ENCODE results near the gene POU6F1.

Gene POU6F1

GRCh38 chr12:51163795-51164194, 54.1 kb downstream of the POU6F1 start:
- no peaks in the 10 kb centered on the region for H3K9me3 ChIP-seq (ENCODE audit: control insufficient read depth, low read length)
- H3K4me3 ChIP-seq (ENCODE audit: low read depth, low read length): no peak overlapping the region
- no peak for TF ChIP-seq CTCF (IDR thresholded peaks at IDR 0.05)
- no peak overlapping the region for H2AFZ ChIP-seq
- no peaks in the 10 kb centered on the region for H3K36me3 ChIP-seq (ENCODE audit: control insufficient read depth, insufficient read depth, low read length)
- H3K79me2 ChIP-seq: peaks cover 50% of the 10 kb centered on the region
- H3K27ac ChIP-seq: no peak overlapping the region
- no peaks in the 10 kb centered on the region for H3K4me1 ChIP-seq
- H3K4me2 ChIP-seq (ENCODE audit: low read length): no peak overlapping the region
- H3K9ac ChIP-seq: no peak overlapping the region
- H3K27me3 ChIP-seq (ENCODE audit: control insufficient read depth, insufficient read depth, low read length): no peaks in the 10 kb centered on the region

- H3K9me3 ChIP-seq (ENCODE audit: control insufficient read depth, low read length): no peaks in the 10 kb centered on the region
- no peaks in the 10 kb centered on the region for H3K36me3 ChIP-seq (ENCODE audit: control insufficient read depth, insufficient read depth, low read length)
- H2AFZ ChIP-seq: no peak overlapping the region
- H3K9ac ChIP-seq: no peak overlapping the region
- no peak overlapping the region for H3K4me3 ChIP-seq (ENCODE audit: low read depth, low read length)
- no peak overlapping the region for H3K27ac ChIP-seq
- no peaks in the 10 kb centered on the region for H3K4me1 ChIP-seq
- no peaks in the 10 kb centered on the region for H3K27me3 ChIP-seq (ENCODE audit: control insufficient read depth, insufficient read depth, low read length)
- TF ChIP-seq CTCF (IDR thresholded peaks at IDR 0.05): no peak
- H3K79me2 ChIP-seq: peaks cover 48% of the 10 kb centered on the region
- no peak overlapping the region for H3K4me2 ChIP-seq (ENCODE audit: low read length)
Measured at GRCh38 chr12:51162217-51162616, 55.6 kb downstream of the POU6F1 start.

- no peak overlapping the region for H3K4me2 ChIP-seq (ENCODE audit: low read length)
- no peak for TF ChIP-seq CTCF (IDR thresholded peaks at IDR 0.05)
- H3K9me3 ChIP-seq (ENCODE audit: control insufficient read depth, low read length): no peaks in the 10 kb centered on the region
- H3K4me1 ChIP-seq: no peaks in the 10 kb centered on the region
- peaks cover 45% of the 10 kb centered on the region for H3K79me2 ChIP-seq
- H2AFZ ChIP-seq: no peak overlapping the region
- H3K9ac ChIP-seq: no peak overlapping the region
- H3K27ac ChIP-seq: no peak overlapping the region
- H3K36me3 ChIP-seq (ENCODE audit: control insufficient read depth, insufficient read depth, low read length): no peaks in the 10 kb centered on the region
- H3K27me3 ChIP-seq (ENCODE audit: control insufficient read depth, insufficient read depth, low read length): no peaks in the 10 kb centered on the region
- no peak overlapping the region for H3K4me3 ChIP-seq (ENCODE audit: low read depth, low read length)
Measured at GRCh38 chr12:51160814-51161459, 56.9 kb downstream of the POU6F1 start.

- no peak for TF ChIP-seq CTCF (IDR thresholded peaks at IDR 0.05)
- H3K27me3 ChIP-seq (ENCODE audit: control insufficient read depth, insufficient read depth, low read length): no peaks in the 10 kb centered on the region
- H3K4me2 ChIP-seq (ENCODE audit: low read length): no peak overlapping the region
- no peak overlapping the region for H3K27ac ChIP-seq
- no peak overlapping the region for H3K9ac ChIP-seq
- peaks cover 20% of the 10 kb centered on the region for H3K79me2 ChIP-seq
- no peaks in the 10 kb centered on the region for H3K36me3 ChIP-seq (ENCODE audit: control insufficient read depth, insufficient read depth, low read length)
- H3K4me3 ChIP-seq (ENCODE audit: low read depth, low read length): no peak overlapping the region
- H3K9me3 ChIP-seq (ENCODE audit: control insufficient read depth, low read length): no peaks in the 10 kb centered on the region
- H2AFZ ChIP-seq: no peak overlapping the region
- no peaks in the 10 kb centered on the region for H3K4me1 ChIP-seq
Measured at GRCh38 chr12:51156245-51156765, 61.6 kb downstream of the POU6F1 start.

- TF ChIP-seq CTCF (IDR thresholded peaks at IDR 0.05): no peak
- no peak overlapping the region for H3K27ac ChIP-seq
- no peaks in the 10 kb centered on the region for H3K36me3 ChIP-seq (ENCODE audit: control insufficient read depth, insufficient read depth, low read length)
- no peaks in the 10 kb centered on the region for H3K9me3 ChIP-seq (ENCODE audit: control insufficient read depth, low read length)
- peaks cover 8% of the 10 kb centered on the region for H3K79me2 ChIP-seq
- no peaks in the 10 kb centered on the region for H3K27me3 ChIP-seq (ENCODE audit: control insufficient read depth, insufficient read depth, low read length)
- H3K4me2 ChIP-seq (ENCODE audit: low read length): no peak overlapping the region
- H3K4me1 ChIP-seq: no peaks in the 10 kb centered on the region
- H3K4me3 ChIP-seq (ENCODE audit: low read depth, low read length): no peak overlapping the region
- H2AFZ ChIP-seq: no peak overlapping the region
- no peak overlapping the region for H3K9ac ChIP-seq
Measured at GRCh38 chr12:51152953-51153352, 64.9 kb downstream of the POU6F1 start.
